Neural crest cell (in vitro differentiated cells): ENCODE data around the gene MACROH2A1. TPM values are rescaled to one million over a fixed set of nuclear protein-coding genes. Genes with fewer than 3 reads are reported as not detected.

Experiments
- DNase-seq: peaks from one replicate; pipeline ENCODE4 v3.0.0; 2021; ENCODE audit warnings: low read depth, mixed read lengths, low spot score
- H3K27ac Mint-ChIP-seq: one replicate; pipeline ENCODE4 v1.8.0; 2021; ENCODE audit warnings: mild to moderate bottlenecking, mixed read lengths; ENCODE audit not compliant: unreplicated experiment
- H3K27me3 Mint-ChIP-seq: 2 replicates; pipeline ENCODE4 v1.8.0; 2021; ENCODE audit warnings: low read depth, mild to moderate bottlenecking, mixed read lengths
- H3K36me3 Mint-ChIP-seq: 2 replicates; pipeline ENCODE4 v1.8.0; 2021; ENCODE audit warnings: low read depth, mild to moderate bottlenecking, mixed read lengths
- H3K4me1 Mint-ChIP-seq: 2 replicates; pipeline ENCODE4 v1.8.0; 2021; ENCODE audit warnings: mixed read lengths
- H3K4me3 Mint-ChIP-seq: one replicate; pipeline ENCODE4 v1.8.0; 2021; ENCODE audit warnings: mild to moderate bottlenecking, mixed read lengths
- H3K9me3 Mint-ChIP-seq: 2 replicates; pipeline ENCODE4 v1.8.0; 2021; ENCODE audit warnings: mixed read lengths
- CTCF ChIP-seq: fragments of 200-600 bp; sonication (generic); conservative IDR thresholded peaks from 2 replicates; pipeline ENCODE4 v1.5.0; 2021; ENCODE audit warnings: antibody characterized with exemption, mild to moderate bottlenecking
- total RNA-seq: library from RNA; stranded (reverse); gene quantifications from 2 replicates; pipeline ENCODE4 v1.2.1, GENCODE V29; 2021

Gene MACROH2A1
- total RNA-seq, 1 donor from 2014 or later: 339 TPM

GRCh38 chr5:135422419-135422818, 23.4 kb upstream of the MACROH2A1 start:
- H3K27ac Mint-ChIP-seq: no peak overlapping the region
- DNase-seq: no peak
- no peaks in the 10 kb centered on the region for H3K36me3 Mint-ChIP-seq
- H3K9me3 Mint-ChIP-seq: no peaks in the 10 kb centered on the region
- no peaks in the 10 kb centered on the region for H3K4me1 Mint-ChIP-seq
- TF ChIP-seq CTCF: no peak
- H3K27me3 Mint-ChIP-seq: peaks cover 51% of the 10 kb centered on the region
- no peak overlapping the region for H3K4me3 Mint-ChIP-seq

GRCh38 chr5:135417083-135417482, 18.1 kb upstream of the MACROH2A1 start:
- Mint-ChIP-seq H3K4me3 (no peak overlapping the region), H3K27ac (no peak overlapping the region), H3K36me3 (no peaks in the 10 kb centered on the region), H3K4me1 (no peaks in the 10 kb centered on the region), H3K9me3 (no peaks in the 10 kb centered on the region), H3K27me3 (peaks cover 83% of the 10 kb centered on the region)
- no peak for DNase-seq
- no peak for TF ChIP-seq CTCF

- Mint-ChIP-seq H3K4me3 (no peak overlapping the region), H3K27ac (no peak overlapping the region), H3K27me3 (peaks cover 46% of the 10 kb centered on the region), H3K9me3 (no peaks in the 10 kb centered on the region), H3K4me1 (peaks cover 12% of the 10 kb centered on the region), H3K36me3 (no peaks in the 10 kb centered on the region)
- no peak for DNase-seq
- TF ChIP-seq CTCF: no peak
Measured at GRCh38 chr5:135405082-135405481, 6.1 kb upstream of the MACROH2A1 start.

- Mint-ChIP-seq H3K36me3 (no peaks in the 10 kb centered on the region), H3K9me3 (no peaks in the 10 kb centered on the region), H3K27me3 (peaks cover 42% of the 10 kb centered on the region), H3K4me3 (no peak overlapping the region), H3K4me1 (peaks cover 31% of the 10 kb centered on the region), H3K27ac (no peak overlapping the region)
- TF ChIP-seq CTCF: no peak
- no peak for DNase-seq
Measured at GRCh38 chr5:135402031-135402430, 3.0 kb upstream of the MACROH2A1 start.

GRCh38 chr5:135400866-135401265, 1.8 kb upstream of the MACROH2A1 start:
- TF ChIP-seq CTCF: no peak
- H3K27me3 Mint-ChIP-seq: peaks cover 34% of the 10 kb centered on the region
- H3K4me1 Mint-ChIP-seq: peaks cover 42% of the 10 kb centered on the region
- no peaks in the 10 kb centered on the region for H3K36me3 Mint-ChIP-seq
- H3K4me3 Mint-ChIP-seq: peak overlapping the region; percentile 96
- H3K27ac Mint-ChIP-seq: no peak overlapping the region
- DNase-seq: no peak
- no peaks in the 10 kb centered on the region for H3K9me3 Mint-ChIP-seq
